HG02588 (cell line): ENCODE results near the gene IL17RD.
"Not testable (repeated sequence)": the region's sequence is repeated elsewhere in the genome, so short reads cannot be mapped to it uniquely, and the experiment has no call there.

Source experiments
- ATAC-seq: cut with Tn5 transposase; IDR thresholded peaks from one replicate; pipeline ENCODE4 v1.9.1; 2021; ENCODE audit warnings: mild to moderate bottlenecking, moderate library complexity; ENCODE audit not compliant: unreplicated experiment

Gene IL17RD

GRCh38 chr3:57095363-57095762 is 69.8 kb downstream of the IL17RD start:
- no peak for ATAC-seq

- ATAC-seq: no peak
These were observed 70.6 kb downstream of the IL17RD start for GRCh38 chr3:57094575-57094974.

- no peak for ATAC-seq
These were observed 71.1 kb downstream of the IL17RD start for GRCh38 chr3:57093971-57094535.

GRCh38 chr3:57093489-57093888 is 71.7 kb downstream of the IL17RD start:
- ATAC-seq: no peak

- no peak for ATAC-seq
These were observed 73.5 kb downstream of the IL17RD start for GRCh38 chr3:57091521-57092273.

- no peak for ATAC-seq
These were observed 76.1 kb downstream of the IL17RD start for GRCh38 chr3:57089043-57089442.

GRCh38 chr3:57088503-57088902 is 76.7 kb downstream of the IL17RD start:
- ATAC-seq: no peak

- no peak for ATAC-seq
These were observed 77.6 kb downstream of the IL17RD start for GRCh38 chr3:57087361-57088092.

- ATAC-seq: no peak
These were observed 79.0 kb downstream of the IL17RD start for GRCh38 chr3:57086201-57086600.

GRCh38 chr3:57085211-57085610 is 79.9 kb downstream of the IL17RD start:
- no peak for ATAC-seq

GRCh38 chr3:57083266-57083995 is 81.7 kb downstream of the IL17RD start:
- not testable (repeated sequence) for ATAC-seq

GRCh38 chr3:57082481-57082880 is 82.7 kb downstream of the IL17RD start:
- no peak for ATAC-seq

- no peak for ATAC-seq
These were observed 84.0 kb downstream of the IL17RD start for GRCh38 chr3:57081173-57081572.

- no peak for ATAC-seq
These were observed 85.0 kb downstream of the IL17RD start for GRCh38 chr3:57080171-57080570.

- ATAC-seq: no peak
These were observed 85.7 kb downstream of the IL17RD start for GRCh38 chr3:57079474-57079831.

- no peak for ATAC-seq
These were observed 86.3 kb downstream of the IL17RD start for GRCh38 chr3:57078635-57079473.

GRCh38 chr3:57078344-57078634 is 86.9 kb downstream of the IL17RD start:
- ATAC-seq: no peak

- ATAC-seq: no peak
These were observed 87.4 kb downstream of the IL17RD start for GRCh38 chr3:57077630-57078343.

- ATAC-seq: no peak
These were observed 88.7 kb downstream of the IL17RD start for GRCh38 chr3:57076422-57076951.

GRCh38 chr3:57074135-57074534 is 91.0 kb downstream of the IL17RD start:
- no peak for ATAC-seq
